DOHH2 (cell line): Measurements from ENCODE around the gene MOB2.

Experiments
- H3F3A ChIP-seq: fragments of 200-600 bp; sonication (generic), shearing (Covaris generic); 2 replicates; pipeline ENCODE4 v1.6.0; 2016; ENCODE audit warnings: antibody characterized with exemption, mild to moderate bottlenecking; ENCODE audit not compliant: control insufficient read depth, insufficient read depth
- H3K27ac ChIP-seq: fragments of 200-600 bp; sonication (generic); 2 replicates; pipeline ENCODE4 v1.5.1; 2014; ENCODE audit warnings: low read depth, mild to moderate bottlenecking, low read length, moderate library complexity
- H3K27me3 ChIP-seq: fragments of 200-600 bp; sonication (generic); 2 replicates; pipeline ENCODE4 v1.6.1; 2014; ENCODE audit warnings: mild to moderate bottlenecking, low read length, mixed read lengths; ENCODE audit not compliant: control insufficient read depth
- H3K36me3 ChIP-seq: fragments of 200-600 bp; sonication (generic); 2 replicates; pipeline ENCODE4 v1.6.1; 2014; ENCODE audit warnings: mild to moderate bottlenecking, low read length, moderate library complexity, mixed read lengths; ENCODE audit not compliant: control insufficient read depth
- H3K4me1 ChIP-seq: fragments of 200-600 bp; sonication (generic); 2 replicates; pipeline ENCODE4 v1.6.1; 2014; ENCODE audit warnings: mild to moderate bottlenecking, low read length, mixed read lengths; ENCODE audit not compliant: control insufficient read depth
- H3K4me2 ChIP-seq: fragments of 200-600 bp; sonication (generic); 2 replicates; pipeline ENCODE4 v1.6.0; 2014; ENCODE audit warnings: mild to moderate bottlenecking, low read length, moderate library complexity
- H3K4me3 ChIP-seq: fragments of 200-600 bp; sonication (generic); 2 replicates; pipeline ENCODE4 v1.5.1; 2014; ENCODE audit warnings: mild to moderate bottlenecking, low read length, mixed read lengths
- H3K79me2 ChIP-seq: fragments of 200-600 bp; sonication (generic); 2 replicates; pipeline ENCODE4 v1.6.1; 2014; ENCODE audit warnings: mild to moderate bottlenecking, low read length, mixed read lengths; ENCODE audit not compliant: control insufficient read depth
- H3K9me2 ChIP-seq: fragments of 200-600 bp; sonication (generic); replicated peaks from 2 replicates; pipeline ENCODE4 v1.6.1; 2014; ENCODE audit warnings: mild to moderate bottlenecking, low read length, mixed read lengths; ENCODE audit not compliant: control insufficient read depth
- H3K9me3 ChIP-seq: fragments of 200-600 bp; sonication (generic); 2 replicates; pipeline ENCODE4 v1.6.1; 2014; ENCODE audit warnings: antibody characterized with exemption, low read length, mixed read lengths; ENCODE audit not compliant: control insufficient read depth, insufficient read depth
- H4K20me1 ChIP-seq: fragments of 200-600 bp; sonication (generic); 2 replicates; pipeline ENCODE4 v1.6.0; 2014; ENCODE audit warnings: low read depth, mild to moderate bottlenecking, antibody characterized with exemption, low read length, moderate library complexity; ENCODE audit not compliant: control insufficient read depth, insufficient read depth
- CTCF ChIP-seq: fragments of 200-600 bp; sonication (generic); IDR thresholded peaks from one replicate; pipeline ENCODE4 v1.5.1; 2014; ENCODE audit warnings: antibody characterized with exemption, mild to moderate bottlenecking, low read depth, low read length; ENCODE audit not compliant: poor library complexity, severe bottlenecking
- EZH2phosphoT487 ChIP-seq: fragments of 200-600 bp; sonication (generic); IDR thresholded peaks from 2 replicates; pipeline ENCODE4 v1.6.1; 2017; ENCODE audit warnings: borderline replicate concordance, mild to moderate bottlenecking, antibody characterized with exemption, low read length, moderate library complexity, mixed read lengths

MOB2 gene

GRCh38 chr11:1480191-1480554 is 6.4 kb downstream of the MOB2 start:
- Histone ChIP-seq H4K20me1 (peaks cover 6% of the 10 kb centered on the region; the same call in 1 of the 2 replicates), H3K79me2 (peaks cover 2% of the 10 kb centered on the region; the same call in 1 of the 2 replicates), H3K4me2 (no peak overlapping the region), H3K9me2 (no peaks in the 10 kb centered on the region), H3K36me3 (peaks cover 4% of the 10 kb centered on the region; the same call in 1 of the 2 replicates), H3K9me3 (no peaks in the 10 kb centered on the region), H3K4me1 (no peaks in the 10 kb centered on the region), H3K27ac (no peak overlapping the region), H3F3A (no peaks in the 10 kb centered on the region), H3K4me3 (no peak overlapping the region), H3K27me3 (no peaks in the 10 kb centered on the region)
- no peak for TF ChIP-seq EZH2phosphoT487
- TF ChIP-seq CTCF = no peak

DNA sequence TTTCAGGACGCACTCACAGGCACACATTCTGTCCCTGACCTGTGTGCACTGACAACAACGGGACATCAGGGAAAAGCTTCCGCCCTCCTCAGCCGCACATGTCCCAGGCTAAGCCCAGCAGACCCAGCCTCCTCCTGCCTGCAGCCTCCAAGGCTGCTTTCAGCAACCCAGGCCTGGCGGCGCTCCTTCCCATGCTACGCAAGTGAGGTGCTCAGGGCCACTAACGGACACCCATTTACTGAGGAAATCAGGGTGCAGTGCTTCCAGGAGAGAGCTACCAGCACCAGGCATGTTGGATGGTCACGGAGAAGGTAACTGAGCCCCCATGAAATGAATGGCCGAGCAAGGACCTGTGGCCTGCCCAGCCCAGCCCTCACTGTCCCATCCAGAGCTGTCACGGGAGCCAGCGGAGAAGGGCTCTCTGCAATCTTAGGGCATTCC is 6.9 kb downstream of the MOB2 start:
- Histone ChIP-seq H3K4me1 (no peaks in the 10 kb centered on the region), H3K79me2 (no peaks in the 10 kb centered on the region), H3K9me3 (no peaks in the 10 kb centered on the region), H3K27ac (no peak overlapping the region), H3K27me3 (no peaks in the 10 kb centered on the region), H3F3A (no peaks in the 10 kb centered on the region), H3K36me3 (peaks cover 4% of the 10 kb centered on the region; the same call in 1 of the 2 replicates), H3K9me2 (no peaks in the 10 kb centered on the region), H3K4me3 (no peak overlapping the region), H3K4me2 (no peak overlapping the region), H4K20me1 (0 out of 2 replicates have a peak, but pooled peaks cover 3% of the 10 kb centered on the region)
- no peak for TF ChIP-seq EZH2phosphoT487
- no peak for TF ChIP-seq CTCF

DNA sequence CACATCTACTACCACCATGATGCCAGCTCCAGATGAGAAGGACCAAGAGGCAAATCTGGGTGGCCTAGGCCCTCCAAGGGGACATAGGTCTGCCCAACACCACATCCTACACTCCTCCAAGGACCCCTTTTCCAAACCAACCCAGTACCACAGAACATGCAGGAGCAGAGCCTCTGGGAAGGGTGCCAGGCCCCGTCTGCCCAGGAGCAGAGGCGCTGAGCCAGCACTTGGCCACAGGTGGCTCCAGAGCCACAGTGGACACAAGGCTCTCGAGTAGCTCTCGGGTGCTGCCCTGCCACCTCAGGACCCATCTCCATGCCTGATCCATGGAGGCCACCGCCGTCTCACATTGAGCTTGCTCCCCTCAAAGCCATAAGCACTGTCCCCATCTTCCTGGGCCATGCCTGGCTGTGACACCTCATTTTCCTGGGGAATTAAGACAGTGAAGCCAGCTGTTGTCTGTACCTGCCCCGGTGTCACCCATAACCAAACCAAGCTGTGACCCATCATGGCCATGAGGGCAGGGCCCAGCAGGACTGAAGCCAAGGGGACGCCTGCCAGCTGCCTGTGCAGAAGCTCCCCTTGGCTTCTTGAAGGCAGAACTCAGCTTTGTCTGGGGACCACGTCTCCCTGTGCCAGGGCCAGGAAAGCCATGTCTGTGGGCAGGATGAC is 7.4 kb downstream of the MOB2 start:
- Histone ChIP-seq H3F3A (no peaks in the 10 kb centered on the region), H4K20me1 (0 out of 2 replicates have a peak, but pooled peaks cover 3% of the 10 kb centered on the region), H3K27ac (no peak overlapping the region), H3K4me3 (no peak overlapping the region), H3K9me3 (no peaks in the 10 kb centered on the region), H3K4me2 (no peak overlapping the region), H3K4me1 (no peaks in the 10 kb centered on the region), H3K36me3 (peaks cover 4% of the 10 kb centered on the region; the same call in 1 of the 2 replicates), H3K9me2 (no peaks in the 10 kb centered on the region), H3K27me3 (no peaks in the 10 kb centered on the region), H3K79me2 (no peaks in the 10 kb centered on the region)
- no peak for TF ChIP-seq EZH2phosphoT487
- no peak for TF ChIP-seq CTCF
